CD4-positive, alpha-beta T cell (primary cell): ENCODE results near the gene CFLAR. TPM values are rescaled to one million over a fixed set of nuclear protein-coding genes. Genes with fewer than 3 reads are reported as not detected.
"Not testable (repeated sequence)": the region's sequence is repeated elsewhere in the genome, so short reads cannot be mapped to it uniquely, and the experiment has no call there.

Experiments used
- ATAC-seq: fragments of 200-7000 bp; cut with Tn5 transposase; one replicate; pipeline ENCODE4 v1.10.0; 2022; ENCODE audit warnings: mild to moderate bottlenecking; ENCODE audit not compliant: poor library complexity
- CTCF ChIA-PET: fragments of 350-600 bp; sonication (Branson Sonifier 250); formaldehyde crosslinking; loops from one replicate; lab custom pipeline; 2021; ENCODE audit warnings: antibody characterized with exemption, inconsistent platforms; lab: Charles Lee
- POLR2A ChIA-PET: fragments of 350-600 bp; sonication (Branson Sonifier 250); formaldehyde crosslinking; loops from one replicate; lab custom pipeline; 2021; ENCODE audit warnings: antibody characterized with exemption, inconsistent platforms; lab: Charles Lee
- DNase-seq, 14 experiments: peaks; one replicate each; pipeline ENCODE4 v3.0.0-alpha.2; 2013 to 2020; ENCODE audit warnings: mixed read lengths in 2 of 14
- H3K27ac ChIP-seq, 2 donors: one replicate each; pipeline versions ENCODE4 v1.5.1 to v1.7.0; 2013; ENCODE audit warnings: low read length in 2 of 2, low read depth in 1 of 2, mild to moderate bottlenecking in 1 of 2
- H3K27me3 ChIP-seq, 2 experiments: 1 replicate in 1 of 2; 2 replicates in 1 of 2; pipeline versions ENCODE4 v1.6.1 to v1.7.0; 2013; ENCODE audit warnings: low read length in 2 of 2, control low read depth in 1 of 2, mild to moderate bottlenecking in 1 of 2, moderate library complexity in 1 of 2; ENCODE audit not compliant: insufficient read depth in 2 of 2, control insufficient read depth in 1 of 2
- H3K36me3 ChIP-seq: one replicate; pipeline ENCODE4 v1.6.1; 2013; ENCODE audit warnings: low read length, control low read depth; ENCODE audit not compliant: insufficient read depth
- H3K4me1 ChIP-seq: one replicate; pipeline ENCODE4 v1.6.1; 2013; ENCODE audit warnings: low read length, control low read depth; ENCODE audit not compliant: insufficient read depth
- H3K4me3 ChIP-seq: one replicate; pipeline ENCODE4 v1.5.1; 2013; ENCODE audit warnings: mild to moderate bottlenecking, low read length, moderate library complexity
- H3K9me3 ChIP-seq, 2 experiments: 1 replicate in 1 of 2; 2 replicates in 1 of 2; pipeline versions ENCODE4 v1.6.1 to v1.7.0; 2013; ENCODE audit warnings: low read length in 2 of 2, mild to moderate bottlenecking in 2 of 2, control low read depth in 1 of 2, moderate library complexity in 1 of 2; ENCODE audit not compliant: control insufficient read depth in 1 of 2, insufficient read depth in 1 of 2
- H3K27ac Mint-ChIP-seq: one replicate; pipeline ENCODE4 v1.8.0; 2020; ENCODE audit warnings: mixed read lengths
- H3K27me3 Mint-ChIP-seq: one replicate; pipeline ENCODE4 v1.8.0; 2021; ENCODE audit warnings: mixed read lengths
- H3K36me3 Mint-ChIP-seq: one replicate; pipeline ENCODE4 v1.8.0; 2021; ENCODE audit warnings: low read depth, mixed read lengths
- H3K4me1 Mint-ChIP-seq: one replicate; pipeline ENCODE4 v1.8.0; 2021; ENCODE audit warnings: low read depth, mixed read lengths
- H3K4me3 Mint-ChIP-seq: one replicate; pipeline ENCODE4 v1.8.0; 2020; ENCODE audit warnings: mild to moderate bottlenecking, mixed read lengths
- H3K9me3 Mint-ChIP-seq: one replicate; pipeline ENCODE4 v1.8.0; 2020; ENCODE audit warnings: mixed read lengths
- intact Hi-C, 2 experiments: fragments of 100-400 bp; cut with DNase I in 1 of 2; cut with micrococcal nuclease in 1 of 2; formaldehyde crosslinking; loops; one replicate each; pipeline versions ENCODE4 v1.15.1 to v1.9.0; 2023 to 2025; cut with DNase I, micrococcal nuclease
- total RNA-seq, 174 experiments: library from RNA in 2 of 174; stranded (reverse) in 2 of 174; gene quantifications; one replicate each; pipeline ENCODE4 v1.2.3 and lab custom pipeline; 2021 to 2026
- TF ChIP-seq, protein P1 (sequence below): fragments of 200-600 bp; IDR thresholded peaks from one replicate; pipeline ENCODE4 v1.8.0; 2022; ENCODE audit warnings: antibody characterized with exemption, mild to moderate bottlenecking

CFLAR gene
- total RNA-seq, 2 experiments from 2014 or later, result 178 to 181 TPM

DNA sequence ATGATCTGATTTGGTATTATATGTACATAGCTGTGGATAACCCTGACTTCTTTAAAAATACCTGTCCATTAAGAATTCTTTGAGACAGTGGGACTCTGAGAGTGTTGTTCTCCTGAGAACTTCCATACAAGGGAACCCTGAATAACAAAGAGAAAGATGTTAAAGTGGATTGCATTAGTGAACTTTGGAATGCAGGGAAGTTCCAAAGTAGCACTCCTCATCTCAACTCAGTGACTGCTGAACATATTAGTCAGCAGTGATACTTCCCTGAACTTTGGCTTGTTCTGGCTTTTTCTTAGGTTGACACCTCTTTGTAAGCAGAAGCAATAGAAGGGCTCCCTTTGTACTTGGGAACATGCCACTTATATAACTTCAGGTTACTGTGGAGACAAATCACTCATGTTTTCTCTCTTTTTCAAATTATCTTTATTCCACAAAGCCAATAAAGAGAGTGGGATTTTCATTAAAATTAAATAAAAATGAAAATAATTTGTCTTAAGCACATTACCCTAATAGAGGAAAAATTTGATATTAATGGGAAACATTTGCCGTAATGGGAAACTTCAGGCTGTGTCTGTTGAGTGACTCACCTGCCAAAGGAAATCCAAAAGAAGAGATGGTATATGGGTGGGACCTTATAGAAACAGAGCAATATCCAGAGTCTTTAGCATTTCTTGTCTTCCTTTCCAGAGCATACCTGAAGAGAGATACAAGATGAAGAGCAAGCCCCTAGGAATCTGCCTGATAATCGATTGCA, 33.3 kb downstream of the CFLAR start:
- Histone ChIP-seq H3K4me3 (no peak overlapping the region), H3K9me3 (no peaks in the 10 kb centered on the region), H3K27ac (peak overlapping the region in 1 of 2 donors; percentile 39), H3K27me3 (no peaks in the 10 kb centered on the region), H3K36me3 (peaks cover 79% of the 10 kb centered on the region), H3K4me1 (peaks cover 19% of the 10 kb centered on the region)
- Mint-ChIP-seq H3K27ac (peak overlapping the region; percentile 87), H3K27me3 (no peaks in the 10 kb centered on the region), H3K4me3 (no peak overlapping the region), H3K4me1 (peaks cover 42% of the 10 kb centered on the region), H3K36me3 (peaks cover 78% of the 10 kb centered on the region), H3K9me3 (no peaks in the 10 kb centered on the region)
- TF ChIP-seq, protein P1, sequence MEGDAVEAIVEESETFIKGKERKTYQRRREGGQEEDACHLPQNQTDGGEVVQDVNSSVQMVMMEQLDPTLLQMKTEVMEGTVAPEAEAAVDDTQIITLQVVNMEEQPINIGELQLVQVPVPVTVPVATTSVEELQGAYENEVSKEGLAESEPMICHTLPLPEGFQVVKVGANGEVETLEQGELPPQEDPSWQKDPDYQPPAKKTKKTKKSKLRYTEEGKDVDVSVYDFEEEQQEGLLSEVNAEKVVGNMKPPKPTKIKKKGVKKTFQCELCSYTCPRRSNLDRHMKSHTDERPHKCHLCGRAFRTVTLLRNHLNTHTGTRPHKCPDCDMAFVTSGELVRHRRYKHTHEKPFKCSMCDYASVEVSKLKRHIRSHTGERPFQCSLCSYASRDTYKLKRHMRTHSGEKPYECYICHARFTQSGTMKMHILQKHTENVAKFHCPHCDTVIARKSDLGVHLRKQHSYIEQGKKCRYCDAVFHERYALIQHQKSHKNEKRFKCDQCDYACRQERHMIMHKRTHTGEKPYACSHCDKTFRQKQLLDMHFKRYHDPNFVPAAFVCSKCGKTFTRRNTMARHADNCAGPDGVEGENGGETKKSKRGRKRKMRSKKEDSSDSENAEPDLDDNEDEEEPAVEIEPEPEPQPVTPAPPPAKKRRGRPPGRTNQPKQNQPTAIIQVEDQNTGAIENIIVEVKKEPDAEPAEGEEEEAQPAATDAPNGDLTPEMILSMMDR, result no peak
- no peak for ATAC-seq
- ChIA-PET CTCF (interaction anchor here (1.6 to 2.3 kb wide), 4 partner anchors 9 to 83 kb away, joined by 5 to 11 read pairs (median 7); no protein-coding TSS in a partner anchor), POLR2A (interaction anchor here (1.0 to 3.9 kb wide), 3 partner anchors 9 to 32 kb away, joined by 5 to 19 read pairs (median 5); partner anchors contain the start of gene CFLAR)
- peak in 2 of 14 experiments; percentile 35 to 49 for DNase-seq
- intact Hi-C loops, result no loop called here

DNA sequence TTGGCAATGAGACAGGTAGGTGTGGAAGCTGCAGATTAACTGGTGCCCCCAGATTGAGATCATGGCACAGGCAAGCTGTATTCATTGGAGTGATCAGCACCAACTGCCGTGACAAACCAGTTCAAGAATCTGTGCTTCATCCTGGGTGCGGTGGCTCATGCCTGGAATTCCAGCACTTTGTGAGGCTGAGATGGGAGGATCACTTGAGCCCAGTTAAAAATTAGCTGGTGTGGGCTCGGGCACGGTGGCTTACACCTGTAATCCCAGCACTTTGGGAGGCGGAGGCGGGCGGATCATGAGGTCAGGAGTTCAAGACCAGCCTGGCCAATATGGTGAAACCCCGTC, 33.8 kb downstream of the CFLAR start:
- H3K9me3 ChIP-seq, H3K27me3 ChIP-seq, ATAC-seq, H3K27me3 Mint-ChIP-seq, H3K9me3 Mint-ChIP-seq, H3K4me3 ChIP-seq, H3K27ac ChIP-seq, intact Hi-C loops, H3K4me3 Mint-ChIP-seq, DNase-seq: not testable (repeated sequence)
- Mint-ChIP-seq H3K27ac (peak overlapping the region; percentile 87), H3K4me1 (peaks cover 42% of the 10 kb centered on the region), H3K36me3 (peaks cover 80% of the 10 kb centered on the region)
- POLR2A ChIA-PET, result interaction anchor here (1.3 to 3.9 kb wide), 2 partner anchors 23 to 32 kb away, joined by 4 to 19 read pairs; partner anchors contain the start of gene CFLAR
- H3K4me1 ChIP-seq, result peaks cover 19% of the 10 kb centered on the region
- peaks cover 79% of the 10 kb centered on the region for H3K36me3 ChIP-seq
- CTCF ChIA-PET, result interaction anchor here (0.8 to 2.3 kb wide), 3 partner anchors 31 to 82 kb away, joined by 3 to 11 read pairs (median 6); no protein-coding TSS in a partner anchor

- Histone ChIP-seq H3K9me3 (no peaks in the 10 kb centered on the region), H3K4me1 (peaks cover 19% of the 10 kb centered on the region), H3K27me3 (no peaks in the 10 kb centered on the region), H3K4me3 (no peak overlapping the region), H3K27ac (peak overlapping the region; percentile 13 to 68), H3K36me3 (peaks cover 80% of the 10 kb centered on the region)
- Mint-ChIP-seq H3K4me3 (no peak overlapping the region), H3K36me3 (peaks cover 80% of the 10 kb centered on the region), H3K4me1 (peaks cover 40% of the 10 kb centered on the region), H3K27ac (peak overlapping the region; percentile 87), H3K27me3 (no peaks in the 10 kb centered on the region), H3K9me3 (no peaks in the 10 kb centered on the region)
- ChIA-PET CTCF (interaction anchor here (0.8 to 1.8 kb wide), 5 partner anchors 18 to 249 kb away, joined by 3 to 6 read pairs (median 4); no protein-coding TSS in a partner anchor), POLR2A (interaction anchor here (0.9 to 3.9 kb wide), 3 partner anchors 24 to 33 kb away, joined by 4 to 19 read pairs (median 6); partner anchors contain the start of gene CFLAR)
- TF ChIP-seq, protein P1, result no peak
- DNase-seq, result no peak
- intact Hi-C loops, result no loop called here
- ATAC-seq, result no peak
These were observed 34.6 kb downstream of the CFLAR start for GRCh38 chr2:201150454-201151020.
